ENCODE data around the gene HPSE2.

GRCh38 chr10:98481404-98481945 lies 754.2 kb downstream of the HPSE2 start:
- TF ChIP-seq POLR2A (IDR thresholded peaks at IDR 0.05; ENCODE audit: low read depth, low read length) = no peak
- no peak for TF ChIP-seq POLR2AphosphoS5 (IDR thresholded peaks at IDR 0.05; ENCODE audit: low read depth, low read length)
- no peak for TF ChIP-seq TAF1 (IDR thresholded peaks at IDR 0.05; ENCODE audit: borderline replicate concordance, low read depth, low read length)
